Tibial artery (tissue), 4 donors: ENCODE measurements around the gene MDH1.
"Not testable (repeated sequence)": the region's sequence is repeated elsewhere in the genome, so short reads cannot be mapped to it uniquely, and the experiment has no call there.

Experiments used
- DNase-seq, 2 donors: peaks; one replicate each; pipeline ENCODE4 v3.0.0-alpha.2; 2019
- H3K27ac ChIP-seq, 2 donors: fragments of 200-600 bp; sonication (generic) in 1 of 2; 1 replicate in 1 of 2; 2 replicates in 1 of 2; pipeline ENCODE4 v1.5.1; 2018 to 2019; ENCODE audit warnings: mild to moderate bottlenecking in 1 of 2
- H3K27me3 ChIP-seq, 2 donors: fragments of 200-600 bp; sonication (generic) in 1 of 2; one replicate each; pipeline versions ENCODE4 v1.5.1 to v1.6.0; 2016 to 2019
- H3K36me3 ChIP-seq, 3 donors: fragments of 200-600 bp; sonication (generic) in 2 of 3; one replicate each; pipeline ENCODE4 v1.5.1; 2016 to 2019; ENCODE audit warnings: mild to moderate bottlenecking in 2 of 3
- H3K4me1 ChIP-seq, 4 donors: fragments of 200-600 bp; sonication (generic) in 2 of 4; 1 replicate in 3 of 4; 2 replicates in 1 of 4; pipeline ENCODE4 v1.5.1; 2016 to 2019
- H3K4me3 ChIP-seq, 2 donors: fragments of 200-600 bp; sonication (generic) in 1 of 2; 1 replicate in 1 of 2; 2 replicates in 1 of 2; pipeline ENCODE4 v1.5.1; 2018 to 2019; ENCODE audit warnings: mild to moderate bottlenecking in 2 of 2
- H3K9me3 ChIP-seq, 3 donors: fragments of 200-600 bp; sonication (generic) in 1 of 3; one replicate each; pipeline ENCODE4 v1.5.1; 2016 to 2019
- intact Hi-C: fragments of 100-400 bp; cut with DNase I; formaldehyde crosslinking; loops from one replicate; pipeline ENCODE4 v1.15.0; 2023; ENCODE audit warnings: low total_unique reads
- TF ChIP-seq, protein P1 (sequence below), 2 experiments: fragments of 200-600 bp in 1 of 2; fragments of 450-650 bp in 1 of 2; IDR thresholded peaks; one replicate each; pipeline ENCODE4 v1.5.1; 2017 to 2019; ENCODE audit warnings: antibody characterized with exemption in 2 of 2, mild to moderate bottlenecking in 1 of 2, moderate library complexity in 1 of 2

MDH1 gene

DNA sequence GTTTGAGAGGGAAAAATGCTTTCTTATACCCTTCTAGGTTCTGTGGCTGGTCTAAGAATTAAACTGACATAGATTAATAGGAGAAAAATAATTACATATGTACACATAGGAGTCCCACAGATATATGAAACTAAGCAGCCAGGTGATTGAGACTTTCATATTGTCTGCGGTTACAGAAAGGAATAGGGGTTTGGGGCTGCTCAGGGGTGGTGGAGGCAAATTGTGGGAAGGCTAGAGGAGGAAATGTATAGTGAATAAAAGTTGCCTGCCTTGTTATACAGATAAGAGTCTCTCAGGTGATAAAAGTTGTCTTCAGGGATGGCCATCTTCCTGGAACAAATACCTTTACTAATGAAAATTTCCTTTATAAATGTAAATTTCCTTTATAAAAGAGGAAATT, 28.6 kb downstream of the MDH1 start:
- TF ChIP-seq, protein P1, sequence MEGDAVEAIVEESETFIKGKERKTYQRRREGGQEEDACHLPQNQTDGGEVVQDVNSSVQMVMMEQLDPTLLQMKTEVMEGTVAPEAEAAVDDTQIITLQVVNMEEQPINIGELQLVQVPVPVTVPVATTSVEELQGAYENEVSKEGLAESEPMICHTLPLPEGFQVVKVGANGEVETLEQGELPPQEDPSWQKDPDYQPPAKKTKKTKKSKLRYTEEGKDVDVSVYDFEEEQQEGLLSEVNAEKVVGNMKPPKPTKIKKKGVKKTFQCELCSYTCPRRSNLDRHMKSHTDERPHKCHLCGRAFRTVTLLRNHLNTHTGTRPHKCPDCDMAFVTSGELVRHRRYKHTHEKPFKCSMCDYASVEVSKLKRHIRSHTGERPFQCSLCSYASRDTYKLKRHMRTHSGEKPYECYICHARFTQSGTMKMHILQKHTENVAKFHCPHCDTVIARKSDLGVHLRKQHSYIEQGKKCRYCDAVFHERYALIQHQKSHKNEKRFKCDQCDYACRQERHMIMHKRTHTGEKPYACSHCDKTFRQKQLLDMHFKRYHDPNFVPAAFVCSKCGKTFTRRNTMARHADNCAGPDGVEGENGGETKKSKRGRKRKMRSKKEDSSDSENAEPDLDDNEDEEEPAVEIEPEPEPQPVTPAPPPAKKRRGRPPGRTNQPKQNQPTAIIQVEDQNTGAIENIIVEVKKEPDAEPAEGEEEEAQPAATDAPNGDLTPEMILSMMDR (IDR thresholded peaks at IDR 0.05), result no peak
- Histone ChIP-seq H3K27me3 (no peaks in the 10 kb centered on the region), H3K4me3 (no peak overlapping the region), H3K9me3 (no peaks in the 10 kb centered on the region), H3K4me1 (no peaks in the 10 kb centered on the region), H3K27ac (no peak overlapping the region), H3K36me3 (no peaks in the 10 kb centered on the region)
- DNase-seq, result no peak
- intact Hi-C loops, result no loop called here

DNA sequence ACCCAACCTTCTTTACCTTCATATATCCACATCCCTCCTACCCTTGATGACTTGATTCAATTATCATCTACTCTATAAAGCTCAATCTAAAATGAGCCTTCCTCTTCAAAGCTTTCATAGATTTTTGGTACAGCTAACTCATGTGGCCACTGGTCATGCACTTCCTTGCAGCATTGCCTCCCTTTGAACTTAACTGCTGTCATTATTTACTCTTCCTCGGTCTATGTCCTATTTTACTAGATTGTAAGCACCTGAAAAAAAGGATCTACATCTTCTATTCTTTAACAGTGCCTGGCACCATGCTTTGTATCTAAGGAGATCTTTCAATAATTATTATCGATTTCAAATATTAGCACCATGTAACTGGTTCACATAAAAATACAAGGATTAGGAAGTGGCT, 30.6 kb downstream of the MDH1 start:
- TF ChIP-seq, protein P1 (IDR thresholded peaks at IDR 0.05), result no peak
- no peaks in the 10 kb centered on the region for H3K4me1 ChIP-seq
- no peaks in the 10 kb centered on the region for H3K9me3 ChIP-seq
- intact Hi-C loops, result no loop called here
- DNase-seq, result no peak
- no peaks in the 10 kb centered on the region for H3K27me3 ChIP-seq
- no peak overlapping the region for H3K27ac ChIP-seq
- H3K36me3 ChIP-seq, result no peaks in the 10 kb centered on the region
- H3K4me3 ChIP-seq, result no peak overlapping the region

DNA sequence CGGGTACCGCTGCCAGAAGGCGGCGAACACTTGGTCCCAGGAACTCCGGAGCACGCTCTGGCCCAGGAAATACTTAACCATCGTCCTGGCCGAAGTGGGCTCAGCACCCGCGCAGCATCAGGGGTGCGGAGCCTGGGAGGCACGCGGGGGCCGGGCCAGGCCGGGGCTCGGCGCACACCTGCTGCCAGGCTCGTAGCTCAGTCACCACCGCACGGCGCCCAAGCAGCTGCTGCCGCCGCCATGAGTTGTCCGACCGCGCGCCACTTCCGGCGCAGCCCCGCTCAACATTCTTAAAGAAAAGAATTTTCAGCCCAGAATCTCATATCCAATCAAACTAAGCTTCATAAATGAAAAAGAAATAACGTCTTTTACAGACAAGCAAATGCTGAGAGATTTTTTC, 34.0 kb downstream of the MDH1 start:
- no peaks in the 10 kb centered on the region for H3K36me3 ChIP-seq
- no peaks in the 10 kb centered on the region for H3K4me1 ChIP-seq
- H3K27ac ChIP-seq, result no peak overlapping the region
- TF ChIP-seq, protein P1 (IDR thresholded peaks at IDR 0.05), result no peak
- DNase-seq, result no peak
- H3K27me3 ChIP-seq, result no peaks in the 10 kb centered on the region
- H3K4me3 ChIP-seq, result no peak overlapping the region
- intact Hi-C loops, result no loop called here
- H3K9me3 ChIP-seq, result no peaks in the 10 kb centered on the region

DNA sequence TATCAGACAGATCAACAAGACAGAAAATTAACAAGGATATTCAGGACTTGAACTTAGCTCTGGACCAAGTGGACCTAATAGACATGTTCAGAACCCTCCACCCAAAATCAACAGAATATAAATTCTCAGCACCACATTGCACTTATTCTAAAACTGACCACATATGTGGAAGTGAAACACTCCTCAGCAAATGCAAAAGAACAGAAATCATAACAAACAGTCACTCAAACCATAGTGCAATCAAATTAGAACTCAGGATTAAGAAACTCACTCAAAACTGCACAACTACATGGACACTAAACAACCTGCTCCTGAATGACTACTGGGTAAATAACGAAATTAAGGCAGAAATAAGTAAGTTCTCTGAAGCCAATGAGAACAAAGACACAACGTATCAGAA, 35.0 kb downstream of the MDH1 start:
- DNase-seq, H3K27ac ChIP-seq, intact Hi-C loops, H3K4me3 ChIP-seq, H3K4me1 ChIP-seq, H3K9me3 ChIP-seq, H3K36me3 ChIP-seq, H3K27me3 ChIP-seq: not testable (repeated sequence)

DNA sequence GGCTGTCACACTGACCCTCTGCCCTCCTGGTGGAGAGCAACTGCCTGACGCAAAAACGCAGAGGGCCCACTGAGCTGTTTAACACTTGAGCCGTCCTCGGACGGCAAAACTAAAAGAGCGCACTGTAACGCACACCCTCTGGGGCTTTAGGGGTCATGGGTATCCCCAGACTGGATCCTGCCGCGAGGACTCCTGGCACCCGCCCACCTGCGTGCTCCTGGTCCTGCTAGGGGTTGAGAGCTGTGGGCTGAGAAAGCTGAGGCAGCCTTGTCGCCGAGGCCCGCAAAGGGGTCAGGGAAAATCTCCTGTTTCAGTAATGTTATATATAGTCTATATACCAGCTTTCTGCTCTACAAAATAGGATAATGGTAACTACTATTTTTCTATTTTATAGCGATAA, 39.1 kb downstream of the MDH1 start:
- Histone ChIP-seq H3K36me3 (no peaks in the 10 kb centered on the region), H3K27me3 (no peaks in the 10 kb centered on the region), H3K27ac (no peak overlapping the region), H3K4me3 (no peak overlapping the region), H3K9me3 (peaks cover 0 to 15% (median 10%) of the 10 kb centered on the region in 3 donors), H3K4me1 (no peaks in the 10 kb centered on the region)
- TF ChIP-seq, protein P1 (IDR thresholded peaks at IDR 0.05), result no peak
- DNase-seq, result no peak
- intact Hi-C loops, result loop anchor here (2.0 kb wide), 1 partner anchor 31 kb away; no protein-coding TSS in a partner anchor

DNA sequence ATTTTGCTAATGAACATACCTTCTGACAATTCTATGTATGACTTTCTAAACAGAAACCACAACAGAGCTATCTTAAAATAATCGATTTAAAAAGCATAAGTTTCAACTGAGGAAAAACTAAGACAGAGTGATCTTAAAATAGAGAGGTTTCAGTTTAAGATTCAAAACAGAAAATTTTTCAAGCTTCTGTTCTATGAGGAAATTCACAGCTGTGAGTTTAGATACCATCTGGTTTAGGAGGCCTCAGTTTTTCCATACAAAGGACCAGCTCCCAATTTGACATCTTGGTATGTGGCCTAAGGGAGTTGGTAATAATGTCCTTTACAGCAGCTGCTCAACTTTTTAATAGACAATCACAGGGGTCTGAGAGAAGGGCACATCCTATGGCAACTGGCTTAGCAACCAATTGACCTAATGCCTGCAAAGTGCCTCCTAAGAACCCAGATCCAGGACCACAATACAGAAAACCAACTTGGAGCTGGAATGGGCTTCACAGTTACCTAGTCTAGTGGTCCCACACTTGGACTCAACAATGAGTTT, 39.7 kb downstream of the MDH1 start:
- DNase-seq, result no peak
- Histone ChIP-seq H3K4me3 (no peak overlapping the region), H3K36me3 (no peaks in the 10 kb centered on the region), H3K27ac (no peak overlapping the region), H3K9me3 (peaks cover 0 to 18% (median 11%) of the 10 kb centered on the region in 3 donors), H3K27me3 (no peaks in the 10 kb centered on the region), H3K4me1 (no peaks in the 10 kb centered on the region)
- TF ChIP-seq, protein P1 (IDR thresholded peaks at IDR 0.05), result no peak
- intact Hi-C loops, result no loop called here
